GM21723 (cell line): ENCODE data around the gene NRXN2.

ENCODE experiments used
- ATAC-seq: cut with Tn5 transposase; IDR thresholded peaks from one replicate; pipeline ENCODE4 v1.9.1; 2021; ENCODE audit warnings: mild to moderate bottlenecking, moderate library complexity; ENCODE audit not compliant: unreplicated experiment

The NRXN2 gene

DNA sequence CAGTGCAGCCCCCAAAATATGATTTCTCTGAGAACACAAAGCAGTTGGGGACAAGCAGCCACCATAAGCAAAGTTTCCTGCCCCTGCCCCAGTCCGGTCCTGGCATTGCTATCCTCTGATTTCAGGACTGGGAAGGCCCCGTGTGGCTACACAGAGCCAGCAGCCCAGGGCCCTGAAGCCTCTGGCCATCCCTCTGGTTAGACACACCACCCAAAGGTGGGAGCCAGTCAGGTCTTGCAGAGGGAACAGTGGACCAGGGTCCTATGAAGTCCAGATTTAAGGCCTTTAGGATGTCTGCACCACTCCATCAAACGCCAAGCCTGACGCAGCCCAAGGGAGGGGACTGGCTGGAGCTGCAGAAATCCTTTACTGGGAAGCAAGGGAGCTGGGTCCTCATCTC is 68.6 kb downstream of the NRXN2 start:
- no peak for ATAC-seq

DNA sequence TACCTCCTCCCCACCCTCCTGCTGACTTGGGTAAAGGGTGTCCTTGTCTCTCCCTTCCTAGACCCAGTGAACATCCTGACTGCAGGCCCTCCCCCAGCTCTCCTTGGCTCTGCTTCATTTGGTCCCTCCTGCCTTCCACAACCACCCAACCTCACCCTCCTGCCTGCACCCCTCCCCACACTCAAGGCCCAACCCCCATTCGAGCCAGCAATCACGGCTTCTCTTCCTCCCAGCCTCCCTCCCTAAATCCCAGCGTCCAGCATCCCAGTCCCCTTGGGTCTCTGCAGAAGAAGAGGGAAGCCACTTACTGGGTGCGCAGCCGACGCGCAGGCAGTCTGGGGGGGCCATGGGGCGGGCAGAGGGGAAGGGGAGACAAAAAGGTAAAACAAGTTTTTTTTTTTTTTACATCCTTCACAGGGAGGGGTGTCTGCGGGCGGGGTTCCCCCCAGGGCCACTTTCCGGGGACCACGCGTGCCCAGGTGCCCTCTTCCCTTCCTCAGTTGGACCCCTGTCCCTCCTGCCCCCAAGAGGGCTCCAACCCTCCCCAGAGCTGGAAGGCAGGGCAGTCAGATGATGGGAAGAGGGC is 69.5 kb downstream of the NRXN2 start:
- no peak for ATAC-seq

DNA sequence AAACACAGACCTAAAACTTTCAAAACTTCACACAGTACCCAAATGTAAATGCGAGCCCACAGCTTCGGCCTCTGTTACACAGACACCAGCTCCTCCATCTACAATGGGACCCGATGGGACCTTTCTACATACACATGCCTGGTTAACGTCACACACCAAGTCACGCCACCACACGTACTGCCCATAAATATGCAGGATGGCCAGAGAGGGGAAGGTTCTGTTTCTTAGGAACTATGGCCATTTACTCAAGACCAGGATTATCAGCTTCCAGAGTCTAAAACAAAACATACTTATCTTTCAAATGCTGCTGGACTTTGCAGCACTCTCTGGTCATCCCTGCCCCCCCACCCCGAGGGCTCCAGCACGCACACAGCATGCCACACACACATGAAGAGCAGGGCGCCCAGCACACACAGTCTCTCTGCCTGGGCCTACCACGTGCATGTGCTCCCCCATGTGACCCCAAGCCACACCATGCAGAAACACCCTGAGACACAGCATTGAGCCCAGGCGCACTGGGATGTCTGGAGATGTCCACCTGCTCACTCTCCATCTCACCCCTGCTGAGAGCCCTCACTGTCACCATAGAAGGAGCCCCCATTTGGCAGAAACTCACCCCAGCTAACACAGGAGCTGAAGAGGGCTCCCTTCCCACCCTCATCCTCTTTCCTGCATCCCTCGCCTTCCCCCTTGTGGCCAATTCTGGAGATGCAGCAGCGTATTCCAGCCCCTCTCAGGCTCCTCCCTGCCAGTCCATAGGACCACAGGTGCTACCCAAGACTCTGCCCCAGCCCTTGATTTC is 70.2 kb downstream of the NRXN2 start:
- ATAC-seq = no peak

DNA sequence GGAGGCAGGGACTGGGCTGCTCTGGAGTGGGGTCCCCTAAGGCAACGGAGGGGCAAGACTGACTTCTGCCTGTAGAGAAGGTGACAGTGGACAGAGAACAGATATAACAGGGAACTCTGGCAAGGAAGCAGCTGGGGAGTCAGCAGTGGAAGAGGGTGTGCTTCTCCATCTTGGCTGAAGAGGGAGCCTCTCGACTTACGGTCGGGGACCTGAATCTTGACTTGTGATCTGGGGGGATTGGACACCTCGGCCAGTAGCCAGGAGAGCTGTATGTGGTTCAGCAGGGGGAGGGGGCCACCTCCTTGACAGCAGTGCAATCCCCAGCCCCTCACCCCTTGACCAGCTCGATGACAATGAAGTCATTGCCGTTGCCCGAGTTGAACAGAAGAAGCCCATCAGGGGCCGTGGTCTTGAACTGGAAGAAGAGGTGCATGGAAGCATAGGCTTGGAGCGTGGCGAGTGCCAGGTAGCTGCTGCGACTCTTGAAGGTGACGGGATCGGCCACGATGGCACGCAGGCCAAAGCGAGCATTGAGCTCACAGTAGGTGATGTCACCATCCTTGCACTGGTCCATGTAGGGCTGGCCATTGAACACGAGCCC is 72.0 kb downstream of the NRXN2 start:
- no peak for ATAC-seq

DNA sequence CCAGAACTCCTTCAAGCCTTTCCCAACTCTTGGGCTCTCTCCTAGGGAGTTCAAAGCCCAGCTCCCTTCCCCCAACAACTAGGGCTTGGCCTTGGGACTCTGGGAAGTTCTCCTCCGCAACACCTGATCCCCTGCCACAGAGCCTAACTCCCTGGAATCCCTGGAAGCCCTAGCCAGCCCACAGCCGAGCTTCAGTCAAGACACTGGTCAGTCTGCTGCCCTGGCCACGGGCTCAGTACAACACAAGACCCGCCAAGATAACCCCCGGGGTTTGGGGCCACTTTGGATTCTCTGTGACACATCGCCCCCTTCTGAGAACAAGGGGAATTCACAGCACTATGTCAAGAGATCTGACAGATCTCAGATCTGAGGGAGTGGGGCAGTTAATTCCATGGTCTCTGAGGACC is 73.7 kb downstream of the NRXN2 start:
- no peak for ATAC-seq

DNA sequence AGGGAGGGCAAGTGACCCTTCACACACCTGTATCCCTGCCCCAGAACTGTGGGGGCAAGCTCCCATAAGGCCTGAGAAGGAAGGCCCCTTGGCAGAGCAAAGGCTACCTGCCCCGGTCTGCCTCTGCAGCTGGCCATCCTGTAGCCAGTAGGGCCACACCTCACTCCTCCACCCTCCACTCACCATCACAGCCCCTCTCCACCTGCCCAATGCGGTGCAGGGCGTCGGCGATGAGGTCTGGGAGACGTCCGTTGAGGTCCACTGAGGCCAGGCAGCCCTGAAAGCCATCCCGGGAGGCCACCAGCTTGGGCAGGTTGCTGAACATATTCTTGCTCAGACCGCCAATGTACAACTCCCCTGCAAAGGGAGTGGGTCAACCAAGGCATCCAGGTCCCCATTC is 74.4 kb downstream of the NRXN2 start:
- ATAC-seq = no peak

DNA sequence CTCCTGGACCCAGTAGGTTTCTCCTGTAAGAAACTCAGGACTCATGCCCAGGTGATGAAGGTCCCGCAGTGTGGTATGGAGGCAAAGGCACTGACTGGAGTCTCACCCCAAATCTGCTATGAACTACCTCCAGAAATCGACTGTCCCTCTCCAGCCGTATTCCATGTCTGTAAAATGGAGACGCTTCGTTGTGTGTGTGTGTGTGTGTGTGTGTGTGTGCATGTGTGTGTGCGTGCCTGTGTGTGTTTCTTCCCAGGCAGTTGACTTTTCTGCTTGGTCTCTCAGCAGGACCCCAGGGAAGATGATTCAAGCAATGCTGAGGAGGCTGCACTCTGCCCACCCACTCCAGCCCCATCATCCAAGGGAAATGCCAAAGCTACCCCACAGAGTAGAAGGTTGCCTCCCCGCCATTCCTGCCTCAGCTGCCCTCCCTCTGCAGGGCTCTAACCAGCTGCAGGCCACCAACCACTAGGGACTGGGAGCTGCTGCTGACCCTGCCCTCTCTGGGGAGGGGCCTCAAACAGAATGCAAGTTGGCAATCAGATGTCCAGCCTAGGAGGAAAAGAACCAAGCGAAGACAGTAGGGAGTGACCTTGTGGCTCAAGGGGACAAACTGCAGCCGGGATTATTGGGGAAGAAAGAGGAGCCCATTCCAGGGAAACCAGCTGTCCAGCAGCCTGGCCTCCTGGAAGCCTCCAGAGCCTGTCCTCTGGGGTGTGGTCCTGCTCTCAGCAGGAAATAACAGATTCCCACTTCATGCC is 75.8 kb downstream of the NRXN2 start:
- ATAC-seq = no peak

DNA sequence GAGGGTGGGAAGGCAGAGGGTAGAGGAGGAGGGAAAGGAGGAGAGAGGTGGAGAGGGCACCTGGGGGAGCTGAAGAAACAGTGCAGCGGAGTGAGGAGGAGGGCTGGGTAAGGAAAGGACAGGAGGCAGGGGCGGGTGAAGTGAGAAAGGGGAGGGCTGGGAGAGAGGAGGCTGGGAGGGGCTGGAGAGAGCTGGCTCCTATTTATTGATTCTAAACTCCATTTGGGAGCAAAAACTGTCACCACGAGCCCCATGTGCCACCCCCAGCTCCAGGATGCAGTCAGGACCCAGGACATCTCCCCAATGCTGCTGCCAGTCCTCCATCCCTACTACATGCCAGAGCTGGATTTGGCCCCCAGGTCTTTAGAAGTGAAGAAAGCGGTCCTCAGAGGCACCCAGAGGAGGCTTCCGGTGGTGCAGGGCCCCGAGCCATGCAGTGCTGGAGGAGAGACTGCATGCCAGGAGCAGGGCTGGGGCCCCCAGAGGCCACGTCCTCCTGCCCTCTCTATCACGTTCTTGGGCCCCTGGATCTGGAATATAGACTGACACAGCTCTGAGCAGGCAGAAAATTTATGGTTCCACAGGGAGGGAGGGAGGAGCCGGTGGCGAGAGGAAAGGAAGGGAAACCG is 78.2 kb downstream of the NRXN2 start:
- ATAC-seq = no peak

DNA sequence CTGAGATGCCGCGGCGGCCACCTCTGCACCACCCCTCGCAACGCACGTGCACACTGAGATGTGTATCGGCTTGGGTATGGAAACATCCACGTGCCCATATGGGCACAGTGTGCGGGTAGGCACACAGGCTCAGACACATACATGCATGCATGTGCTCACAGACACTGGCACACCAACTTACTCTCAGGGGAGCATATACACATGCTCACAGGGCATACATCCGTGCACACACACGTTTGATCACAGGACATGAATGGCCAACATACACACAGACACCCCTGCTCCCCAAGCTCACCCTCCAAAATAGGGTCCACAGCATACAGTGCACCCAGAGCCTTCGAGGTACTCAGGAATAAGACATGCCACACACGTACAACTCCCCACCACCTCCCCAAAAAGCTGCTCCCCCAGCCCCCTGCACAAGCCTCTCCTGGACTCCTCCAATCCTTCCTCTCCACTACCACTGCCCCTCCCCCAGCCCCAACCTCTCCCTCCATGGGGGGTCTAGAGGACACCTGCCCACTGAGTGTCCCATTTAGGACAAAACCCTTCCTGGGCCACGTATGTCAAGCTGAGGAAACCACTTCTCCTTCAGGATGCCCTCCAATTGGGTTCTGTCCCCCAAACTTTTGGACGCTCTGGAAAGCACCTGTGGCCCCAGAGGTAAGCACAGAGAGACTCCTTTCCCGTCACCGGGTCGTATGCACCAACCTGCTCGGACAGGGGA is 78.9 kb downstream of the NRXN2 start:
- no peak for ATAC-seq

DNA sequence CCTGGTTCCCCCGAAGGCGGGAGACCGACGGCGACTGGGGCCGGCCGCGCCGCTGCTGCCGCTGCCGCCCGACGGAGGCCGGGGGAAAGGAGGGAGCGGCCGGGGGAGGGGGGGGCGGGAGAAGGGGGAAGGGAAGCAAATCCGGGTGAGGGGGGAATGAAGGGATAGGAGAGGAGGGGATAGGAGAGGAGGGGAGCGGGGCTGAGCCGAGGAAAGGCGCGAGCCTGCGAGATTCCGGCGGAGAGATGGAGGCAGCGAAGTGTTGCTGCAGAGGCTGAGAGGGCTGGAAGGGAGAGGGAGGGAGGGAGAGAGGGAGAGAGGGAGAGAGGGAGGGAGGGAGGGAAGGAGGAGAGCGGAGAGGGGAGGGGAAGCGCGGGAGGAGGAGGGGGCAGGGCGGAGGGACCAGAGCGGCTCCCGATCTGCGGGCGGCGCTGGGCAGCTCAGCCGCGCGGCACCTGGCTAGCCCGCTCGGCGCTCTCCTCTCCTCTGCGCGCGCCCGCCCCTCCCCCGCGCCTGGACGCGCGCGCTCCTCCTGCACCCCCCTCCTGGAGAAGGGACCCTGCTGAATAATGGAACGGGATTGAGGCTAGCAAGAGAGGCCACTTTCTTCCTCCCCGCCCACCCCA is 79.6 kb downstream of the NRXN2 start:
- ATAC-seq = no peak

DNA sequence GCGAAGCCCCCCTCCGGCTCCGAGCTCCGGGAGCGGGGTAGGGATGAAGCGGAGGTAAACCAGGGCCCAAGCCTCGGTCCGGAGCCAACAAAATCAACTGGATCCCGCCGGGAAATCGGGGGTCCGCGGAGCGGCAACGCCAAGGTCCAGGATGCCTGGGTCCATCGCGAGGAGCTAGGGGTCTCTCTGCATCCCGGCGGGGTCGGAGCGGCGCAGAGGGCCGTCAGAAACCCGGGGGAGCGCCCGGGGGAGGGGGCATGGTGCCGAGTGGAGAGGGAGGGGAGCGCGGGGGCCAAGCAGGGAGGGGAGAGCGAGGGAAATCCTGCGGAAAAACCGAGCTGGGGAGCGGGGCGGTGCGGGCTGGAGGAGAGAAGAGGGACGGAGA is 80.1 kb downstream of the NRXN2 start:
- ATAC-seq = no peak

DNA sequence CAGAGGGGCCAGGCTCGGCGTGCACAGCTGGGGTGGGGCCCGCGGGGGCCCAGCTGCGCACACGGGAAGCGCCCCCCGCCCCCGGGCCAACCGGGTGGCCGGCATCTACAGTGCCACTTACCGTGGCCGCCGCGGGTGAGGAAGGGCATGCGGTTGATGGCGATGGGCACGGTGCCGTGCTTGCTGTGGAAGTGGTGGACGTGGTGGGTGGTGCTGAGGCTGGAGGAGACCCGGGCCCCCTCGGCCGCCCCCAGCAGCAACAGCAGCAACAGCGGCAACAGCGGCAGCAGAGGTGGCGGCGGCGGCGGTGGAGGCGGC is 80.6 kb downstream of the NRXN2 start:
- no peak for ATAC-seq

DNA sequence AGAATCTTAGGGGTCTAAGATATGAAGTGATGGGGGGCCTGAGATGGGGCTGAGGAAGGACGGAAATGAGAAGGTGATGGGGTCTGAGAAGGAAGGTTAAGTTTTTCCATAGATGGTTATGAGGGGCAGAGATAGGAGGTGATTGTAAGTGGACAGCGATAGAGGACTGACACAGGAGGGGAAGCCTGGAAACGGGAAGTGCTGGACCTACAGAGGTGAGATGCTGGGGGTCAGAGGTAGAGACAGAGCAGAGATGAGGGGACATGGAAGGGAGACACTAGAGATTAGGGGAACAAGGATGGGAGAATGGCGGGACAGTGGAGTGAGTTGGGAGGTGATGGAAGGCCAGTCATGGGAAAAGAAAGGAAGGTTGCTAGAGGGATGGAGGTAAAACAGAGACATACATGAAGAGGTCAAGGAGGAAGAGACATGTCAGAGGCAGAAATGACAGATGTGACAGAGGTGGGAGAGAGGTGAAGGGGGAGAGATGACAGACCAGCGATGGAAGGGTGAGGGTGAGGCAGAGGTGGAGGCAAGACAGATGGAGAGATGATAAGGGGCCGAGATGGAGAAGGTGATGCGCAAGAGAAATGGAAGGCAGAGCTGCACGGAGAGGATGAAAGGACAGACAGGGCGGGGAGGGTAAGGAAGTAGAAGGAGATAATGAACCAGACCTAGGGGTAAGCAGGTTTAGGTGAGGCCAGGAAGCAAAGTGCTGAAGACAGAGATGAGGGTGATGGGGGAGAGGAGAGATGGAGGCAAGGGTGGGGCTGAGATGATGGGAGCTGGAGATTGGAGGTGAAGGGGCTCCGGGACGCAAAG is 81.2 kb downstream of the NRXN2 start:
- ATAC-seq = no peak

DNA sequence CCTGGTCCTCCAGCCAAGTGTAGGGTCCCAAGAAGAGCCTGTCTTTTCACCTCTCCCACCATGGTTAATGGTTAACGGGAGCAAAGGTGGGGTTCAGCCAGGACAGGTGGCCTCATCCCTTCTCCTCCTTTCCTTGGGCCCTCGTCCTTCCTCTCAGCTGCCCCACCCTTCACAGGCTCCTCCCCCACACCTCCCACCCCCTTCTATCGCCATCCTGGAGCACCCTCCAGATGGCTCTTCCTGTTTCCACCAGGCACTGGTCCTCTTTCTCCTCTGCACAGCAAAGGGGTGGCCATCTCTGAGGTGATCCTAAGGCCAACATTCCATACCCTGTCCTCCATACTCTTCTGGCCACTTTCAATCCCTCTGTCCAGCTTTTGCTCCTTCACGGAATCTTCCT is 83.1 kb downstream of the NRXN2 start:
- ATAC-seq = no peak

DNA sequence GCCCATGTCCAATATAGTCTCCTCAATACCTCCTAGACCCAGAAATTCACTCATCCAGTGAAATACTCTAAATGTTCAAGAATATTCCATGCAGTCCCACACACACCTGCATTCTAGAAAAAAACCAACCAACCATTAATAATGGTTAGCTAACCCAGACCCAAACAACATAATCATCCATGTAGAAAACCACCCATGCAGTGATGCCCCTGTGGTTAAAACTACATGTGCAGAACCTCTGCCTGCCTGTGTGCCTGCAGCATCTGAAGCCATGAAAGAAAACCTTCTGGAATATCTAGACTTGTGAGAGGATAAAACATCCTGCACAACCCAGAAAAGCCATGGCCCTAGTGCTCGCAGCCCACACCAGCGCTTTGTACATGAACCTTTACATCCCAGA is 84.2 kb downstream of the NRXN2 start:
- no peak for ATAC-seq

DNA sequence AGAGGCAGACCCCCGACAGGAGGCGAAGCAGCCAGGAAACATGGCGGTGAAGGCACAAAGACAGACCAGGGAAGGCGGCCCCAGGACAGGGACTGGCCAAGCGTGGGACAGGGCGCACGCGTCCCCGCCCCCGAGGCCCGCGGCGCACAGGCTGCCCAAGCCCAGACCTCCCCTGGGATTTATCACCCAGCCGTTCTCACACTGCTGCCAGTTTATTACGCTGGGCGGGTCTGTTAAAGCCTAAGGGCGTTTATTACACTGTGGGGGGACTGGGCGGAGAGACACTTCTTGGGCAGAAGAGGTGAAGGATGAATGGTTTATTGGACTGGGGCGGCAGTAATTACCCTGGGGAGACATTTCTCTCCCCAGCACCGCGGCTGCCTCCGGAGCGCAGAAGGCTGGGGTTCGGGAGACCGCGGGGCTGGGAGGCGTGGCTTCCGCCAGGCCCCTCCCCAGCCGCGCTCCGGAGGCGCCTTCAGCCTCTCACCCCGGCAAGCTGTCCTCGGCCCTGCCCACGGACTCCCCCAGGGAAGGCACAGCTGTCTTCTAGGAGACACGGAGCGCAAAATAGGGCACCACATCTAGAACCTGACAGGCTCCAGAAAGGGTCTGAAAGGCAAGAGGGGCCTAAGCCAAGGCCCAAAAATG is 84.9 kb downstream of the NRXN2 start:
- ATAC-seq = no peak

DNA sequence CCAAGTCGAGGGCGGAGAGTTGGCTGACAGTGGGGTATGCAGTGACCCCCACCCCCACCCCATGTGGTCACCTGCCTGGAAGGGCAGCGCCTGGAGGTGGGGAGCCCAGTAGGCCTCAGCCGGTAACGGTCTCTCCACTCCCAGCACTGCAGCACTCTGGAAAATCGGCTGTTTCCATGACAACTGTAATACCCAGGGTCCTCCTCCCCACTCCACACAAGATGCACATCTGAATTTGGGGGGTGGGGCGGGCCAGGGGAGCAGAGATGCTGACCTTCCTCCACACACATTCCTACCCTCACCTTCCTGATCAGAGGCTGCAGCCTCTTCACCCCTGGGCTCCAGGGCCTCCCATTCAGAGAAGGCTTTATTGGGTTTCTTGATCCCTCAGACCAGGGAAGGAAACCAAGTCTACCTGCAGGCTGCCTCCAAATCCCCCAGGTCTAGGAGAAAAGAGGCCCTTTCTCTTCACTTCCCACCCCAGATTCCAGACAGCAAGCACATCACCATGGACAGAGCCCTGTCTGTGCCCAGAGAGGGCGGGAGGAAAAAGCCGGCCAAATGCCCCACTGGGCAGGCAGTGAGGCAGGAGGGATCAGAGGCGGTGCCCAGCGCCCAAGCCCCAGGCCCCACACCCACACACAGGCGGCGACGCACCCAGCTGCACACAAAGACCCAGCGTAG is 85.5 kb downstream of the NRXN2 start:
- ATAC-seq = no peak

DNA sequence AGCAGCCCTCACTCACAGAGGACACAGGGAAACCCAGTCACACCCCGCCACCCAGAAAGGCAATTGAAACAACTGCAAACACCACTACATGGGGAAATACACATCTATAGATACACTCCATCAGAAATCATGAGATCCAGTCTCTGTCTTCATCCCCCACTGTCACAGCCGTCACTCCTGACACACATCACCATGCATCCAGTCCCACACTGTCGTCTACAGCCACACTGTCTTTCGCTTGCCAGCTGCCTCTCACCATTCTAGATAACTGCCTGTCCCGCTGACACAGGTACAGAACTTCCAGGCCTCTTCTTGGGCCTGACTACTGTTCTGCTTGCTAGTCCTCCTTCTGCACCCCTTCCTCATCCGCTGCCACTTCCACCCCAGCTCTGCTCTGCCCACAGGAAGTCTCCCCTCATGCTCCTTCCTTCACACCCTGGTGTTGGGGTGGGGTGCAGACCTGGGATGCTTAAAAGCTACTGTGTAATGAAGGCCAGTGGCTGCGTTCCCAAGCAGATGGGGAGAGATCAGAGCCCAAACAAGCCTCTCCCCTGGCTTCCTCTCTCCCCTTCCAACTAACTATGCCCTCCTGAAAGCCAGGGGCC is 89.3 kb downstream of the NRXN2 start:
- no peak for ATAC-seq
